Inflammatory macrophage treated with lipopolysaccharide for 4 hours (primary cell): ENCODE data around the gene CCDC188.

ENCODE experiments used
- DNase-seq: peaks from one replicate; pipeline ENCODE4 v3.0.0-alpha.2; 2020

The CCDC188 gene

GRCh38 chr22:20147237-20147988 is 3.4 kb downstream of the CCDC188 start:
- no peak for DNase-seq

- no peak for DNase-seq
These were observed 4.1 kb downstream of the CCDC188 start for GRCh38 chr22:20146777-20147176.

- no peak for DNase-seq
These were observed 5.0 kb downstream of the CCDC188 start for GRCh38 chr22:20145832-20146223.

GRCh38 chr22:20145206-20145831 is 5.5 kb downstream of the CCDC188 start:
- DNase-seq = no peak

- no peak for DNase-seq
These were observed 6.8 kb downstream of the CCDC188 start for GRCh38 chr22:20143883-20144665.

GRCh38 chr22:20142711-20143621 is 7.9 kb downstream of the CCDC188 start:
- no peak for DNase-seq

- no peak for DNase-seq
These were observed 9.4 kb downstream of the CCDC188 start for GRCh38 chr22:20141186-20142077.

GRCh38 chr22:20140521-20140964 is 10.3 kb downstream of the CCDC188 start:
- DNase-seq = no peak

- no peak for DNase-seq
These were observed 10.8 kb downstream of the CCDC188 start for GRCh38 chr22:20140107-20140445.

GRCh38 chr22:20139391-20140106 is 11.3 kb downstream of the CCDC188 start:
- no peak for DNase-seq

GRCh38 chr22:20138868-20139267 is 12.0 kb downstream of the CCDC188 start:
- no peak for DNase-seq

GRCh38 chr22:20138417-20138738 is 12.5 kb downstream of the CCDC188 start:
- no peak for DNase-seq

- DNase-seq = no peak
These were observed 13.0 kb downstream of the CCDC188 start for GRCh38 chr22:20137671-20138416.

GRCh38 chr22:20137113-20137512 is 13.7 kb downstream of the CCDC188 start:
- DNase-seq = no peak

GRCh38 chr22:20136603-20136873 is 14.3 kb downstream of the CCDC188 start:
- DNase-seq = no peak

- no peak for DNase-seq
These were observed 14.9 kb downstream of the CCDC188 start for GRCh38 chr22:20135806-20136602.

- no peak for DNase-seq
These were observed 15.6 kb downstream of the CCDC188 start for GRCh38 chr22:20135265-20135664.

- DNase-seq = no peak
These were observed 16.8 kb downstream of the CCDC188 start for GRCh38 chr22:20133930-20134549.

GRCh38 chr22:20132686-20133246 is 18.1 kb downstream of the CCDC188 start:
- no peak for DNase-seq
